GM12872 (cell line): Measurements from ENCODE around the gene IER5.

Source experiments
- CTCF ChIP-seq: IDR thresholded peaks from 3 replicates; pipeline ENCODE4 v1.5.1; 2011; ENCODE audit warnings: low read depth, mild to moderate bottlenecking, low read length, moderate library complexity; ENCODE audit not compliant: insufficient read depth

Gene IER5

GRCh38 chr1:181094416-181095212 lies 6.1 kb downstream of the IER5 start:
- TF ChIP-seq CTCF, result no peak

- no peak for TF ChIP-seq CTCF
These were observed 6.8 kb downstream of the IER5 start for GRCh38 chr1:181095260-181095659.

GRCh38 chr1:181095763-181096184 lies 7.3 kb downstream of the IER5 start:
- no peak for TF ChIP-seq CTCF

- no peak for TF ChIP-seq CTCF
These were observed 8.7 kb downstream of the IER5 start for GRCh38 chr1:181097242-181097641.

- TF ChIP-seq CTCF, result no peak
These were observed 10.9 kb downstream of the IER5 start for GRCh38 chr1:181099152-181100014.

GRCh38 chr1:181100015-181100905 lies 11.8 kb downstream of the IER5 start:
- no peak for TF ChIP-seq CTCF

GRCh38 chr1:181100934-181101333 lies 12.4 kb downstream of the IER5 start:
- no peak for TF ChIP-seq CTCF
